CD4-positive, alpha-beta memory T cell (primary cell): ENCODE results near the gene NOD2. TPM values are rescaled to one million over a fixed set of nuclear protein-coding genes. Genes with fewer than 3 reads are reported as not detected.

ENCODE experiments used
- CTCF ChIA-PET: fragments of 350-600 bp; sonication (Branson Sonifier 250); formaldehyde crosslinking; loops from one replicate; lab custom pipeline; 2021; ENCODE audit warnings: inconsistent platforms; ENCODE audit not compliant: partially characterized antibody; lab: Charles Lee
- POLR2A ChIA-PET: fragments of 350-600 bp; sonication (Branson Sonifier 250); formaldehyde crosslinking; loops from one replicate; lab custom pipeline; 2021; ENCODE audit not compliant: partially characterized antibody; lab: Charles Lee
- DNase-seq, 5 donors: peaks; one replicate each; pipeline versions ENCODE4 v3.0.0 to v3.0.0-alpha.2; 2020 to 2022; ENCODE audit warnings: mixed read lengths in 1 of 5
- H3K27ac ChIP-seq: one replicate; pipeline ENCODE4 v1.7.0; 2013; ENCODE audit warnings: low read depth, low read length
- H3K27me3 ChIP-seq: 2 replicates; pipeline ENCODE4 v1.7.0; 2013; ENCODE audit warnings: mild to moderate bottlenecking, low read length, moderate library complexity; ENCODE audit not compliant: insufficient read depth
- H3K36me3 ChIP-seq: 2 replicates; pipeline ENCODE4 v1.7.0; 2013; ENCODE audit warnings: mild to moderate bottlenecking, low read length, moderate library complexity; ENCODE audit not compliant: insufficient read depth
- H3K4me1 ChIP-seq: 2 replicates; pipeline ENCODE4 v1.7.0; 2013; ENCODE audit warnings: mild to moderate bottlenecking, low read length, moderate library complexity; ENCODE audit not compliant: insufficient read depth
- H3K4me3 ChIP-seq, 2 donors: one replicate each; pipeline ENCODE4 v1.7.0; 2013; ENCODE audit warnings: low read length in 2 of 2, mild to moderate bottlenecking in 1 of 2
- H3K9me3 ChIP-seq, 2 donors: one replicate each; pipeline ENCODE4 v1.7.0; 2013; ENCODE audit warnings: low read length in 2 of 2, control low read depth in 1 of 2; ENCODE audit not compliant: control insufficient read depth in 1 of 2
- H3K27ac Mint-ChIP-seq, 7 donors: one replicate each; pipeline ENCODE4 v1.8.0; 2020 to 2021; ENCODE audit warnings: mixed read lengths in 7 of 7, mild to moderate bottlenecking in 6 of 7, inconsistent platforms in 3 of 7, moderate library complexity in 3 of 7
- H3K27me3 Mint-ChIP-seq, 2 donors: one replicate each; pipeline ENCODE4 v1.8.0; 2020 to 2021; ENCODE audit warnings: mixed read lengths in 2 of 2
- H3K36me3 Mint-ChIP-seq, 2 donors: one replicate each; pipeline ENCODE4 v1.8.0; 2020 to 2021; ENCODE audit warnings: mixed read lengths in 2 of 2, inconsistent platforms in 1 of 2, mild to moderate bottlenecking in 1 of 2
- H3K4me1 Mint-ChIP-seq, 4 donors: one replicate each; pipeline ENCODE4 v1.8.0; 2020 to 2021; ENCODE audit warnings: mixed read lengths in 4 of 4, mild to moderate bottlenecking in 1 of 4
- H3K4me3 Mint-ChIP-seq, 8 donors: one replicate each; pipeline ENCODE4 v1.8.0; 2020 to 2021; ENCODE audit warnings: mixed read lengths in 8 of 8, mild to moderate bottlenecking in 7 of 8, moderate library complexity in 6 of 8, inconsistent platforms in 3 of 8
- H3K9me3 Mint-ChIP-seq, 8 donors: one replicate each; pipeline ENCODE4 v1.8.0; 2020 to 2021; ENCODE audit warnings: mixed read lengths in 8 of 8, mild to moderate bottlenecking in 5 of 8, inconsistent platforms in 3 of 8, moderate library complexity in 1 of 8
- intact Hi-C: fragments of 100-400 bp; cut with micrococcal nuclease; formaldehyde crosslinking; loops from one replicate; pipeline ENCODE4 v1.15.1; 2023
- polyA plus RNA-seq, 2 donors: library from polyadenylated mRNA; unstranded; fragments of 300-500 nt; fragmentation: Illumina TruSeq; gene quantifications; one replicate each; pipeline ENCODE4 v1.2.3, GENCODE V29; 2021
- total RNA-seq, 2 experiments: library from RNA; stranded (reverse); gene quantifications; one replicate each; pipeline ENCODE4 v1.2.3, GENCODE V29; 2021

The NOD2 gene
- total and polyA plus RNA-seq, 4 experiments from 2014 or later = 2.2 to 10.9 (median 6.7) TPM

DNA sequence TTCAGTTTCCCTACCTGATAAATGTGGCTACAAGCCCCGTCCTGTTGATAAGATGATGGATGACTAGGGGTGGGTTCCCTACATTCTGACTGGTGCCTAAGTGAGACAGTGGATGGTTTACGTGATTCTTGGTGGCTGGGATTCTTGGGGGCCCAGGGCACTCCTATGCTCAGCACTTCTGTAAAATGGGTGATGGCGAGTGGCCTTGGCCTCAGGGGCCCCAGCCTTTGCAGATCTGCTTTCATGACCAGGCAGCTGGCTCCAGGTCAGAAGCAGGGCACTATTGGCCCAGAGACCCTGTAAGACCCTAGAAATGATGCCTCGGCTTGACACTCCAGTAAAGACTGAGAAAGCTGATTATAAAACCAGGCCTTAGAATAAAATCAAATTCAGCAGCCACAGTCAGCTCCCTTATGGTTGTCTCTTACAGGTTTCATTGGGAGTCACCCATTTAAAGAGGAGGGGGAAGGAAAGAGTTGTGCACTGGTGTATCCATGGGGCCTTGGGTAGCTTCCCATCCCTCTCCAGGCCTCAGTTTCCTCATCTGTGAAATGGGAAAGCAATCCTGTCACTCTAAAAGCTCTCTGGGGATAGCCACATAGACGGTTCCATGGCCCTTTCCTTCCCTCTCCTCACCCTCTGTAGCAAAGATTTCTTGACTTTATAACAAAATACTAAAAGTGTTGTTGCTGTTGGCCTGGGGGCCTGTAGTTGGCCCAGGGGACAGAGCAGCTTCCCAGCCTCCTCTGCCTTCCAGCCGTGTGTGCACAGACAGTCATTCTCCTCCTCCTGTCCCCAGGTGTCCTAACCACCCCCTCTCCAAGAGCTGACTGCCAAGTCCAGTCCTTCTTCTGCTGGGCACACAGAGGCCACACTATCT, 13.5 kb upstream of the NOD2 start:
- Histone ChIP-seq H3K36me3 (peaks cover 38% of the 10 kb centered on the region), H3K4me1 (peaks cover 87% of the 10 kb centered on the region), H3K9me3 (no peaks in the 10 kb centered on the region), H3K27ac (peak overlapping the region; percentile 90), H3K4me3 (peak overlapping the region; percentile 45 to 93), H3K27me3 (no peaks in the 10 kb centered on the region)
- Mint-ChIP-seq H3K36me3 (peaks cover 48 to 58% of the 10 kb centered on the region in 2 donors), H3K27ac (peak overlapping the region; percentile 87 to 99 (median 97)), H3K27me3 (no peaks in the 10 kb centered on the region), H3K4me3 (peak overlapping the region; percentile 83 to 97 (median 94)), H3K4me1 (peaks cover 60 to 87% (median 74%) of the 10 kb centered on the region in 4 donors), H3K9me3 (peaks cover 0 to 2% (median 0%) of the 10 kb centered on the region in 8 donors)
- DNase-seq = no peak
- CTCF ChIA-PET = interaction anchor here (0.9 to 24.1 kb wide), 10 partner anchors 11 to 655 kb away, joined by 3 to 458 read pairs (median 8); partner anchors contain the start of genes CNEP1R1 and CYLD
- POLR2A ChIA-PET = interaction anchor here (0.6 to 19.4 kb wide), 14 partner anchors 10 to 652 kb away, joined by 3 to 478 read pairs (median 4); partner anchors contain the start of genes CYLD and NOD2
- intact Hi-C loops = loop anchor here (2.0 to 5.0 kb wide), 2 partner anchors 13 to 413 kb away; partner anchors contain the start of gene ADCY7

DNA sequence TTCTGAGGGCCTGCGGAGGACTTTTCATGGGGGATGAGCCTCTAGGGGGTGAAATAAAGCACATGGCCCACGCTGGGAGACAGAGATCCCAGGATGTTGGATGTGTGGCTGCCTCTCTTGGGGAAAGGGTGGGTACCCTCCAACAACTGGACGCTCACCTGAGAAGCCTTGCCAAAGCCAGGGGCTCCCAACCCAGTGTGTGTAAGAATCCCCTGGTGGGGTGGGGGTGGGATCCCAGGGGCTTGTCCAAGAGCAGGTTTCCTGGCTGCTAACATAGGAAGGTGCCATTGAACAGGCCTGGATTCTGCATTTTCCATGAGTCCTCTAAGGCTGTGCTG, 12.9 kb upstream of the NOD2 start:
- peaks cover 32% of the 10 kb centered on the region for H3K36me3 ChIP-seq
- DNase-seq = no peak
- Mint-ChIP-seq H3K27me3 (no peaks in the 10 kb centered on the region), H3K9me3 (no peaks in the 10 kb centered on the region), H3K27ac (peak overlapping the region; percentile 87 to 99 (median 97)), H3K36me3 (peaks cover 42 to 53% of the 10 kb centered on the region in 2 donors), H3K4me1 (peaks cover 66 to 93% (median 80%) of the 10 kb centered on the region in 4 donors), H3K4me3 (peak overlapping the region; percentile 83 to 97 (median 94))
- peak overlapping the region; percentile 90 for H3K27ac ChIP-seq
- ChIA-PET POLR2A (interaction anchor here (0.6 to 19.4 kb wide), 28 partner anchors 10 to 652 kb away, joined by 3 to 478 read pairs (median 4); partner anchors contain the start of genes CYLD and NOD2), CTCF (interaction anchor here (0.7 to 24.1 kb wide), 15 partner anchors 12 to 656 kb away, joined by 3 to 458 read pairs (median 4); partner anchors contain the start of genes CNEP1R1 and CYLD)
- intact Hi-C loops = loop anchor here (2.0 to 5.0 kb wide), 2 partner anchors 14 to 413 kb away; partner anchors contain the start of gene ADCY7
- peak overlapping the region; percentile 45 to 93 for H3K4me3 ChIP-seq
- peaks cover 92% of the 10 kb centered on the region for H3K4me1 ChIP-seq
- no peaks in the 10 kb centered on the region for H3K27me3 ChIP-seq
- no peaks in the 10 kb centered on the region for H3K9me3 ChIP-seq

DNA sequence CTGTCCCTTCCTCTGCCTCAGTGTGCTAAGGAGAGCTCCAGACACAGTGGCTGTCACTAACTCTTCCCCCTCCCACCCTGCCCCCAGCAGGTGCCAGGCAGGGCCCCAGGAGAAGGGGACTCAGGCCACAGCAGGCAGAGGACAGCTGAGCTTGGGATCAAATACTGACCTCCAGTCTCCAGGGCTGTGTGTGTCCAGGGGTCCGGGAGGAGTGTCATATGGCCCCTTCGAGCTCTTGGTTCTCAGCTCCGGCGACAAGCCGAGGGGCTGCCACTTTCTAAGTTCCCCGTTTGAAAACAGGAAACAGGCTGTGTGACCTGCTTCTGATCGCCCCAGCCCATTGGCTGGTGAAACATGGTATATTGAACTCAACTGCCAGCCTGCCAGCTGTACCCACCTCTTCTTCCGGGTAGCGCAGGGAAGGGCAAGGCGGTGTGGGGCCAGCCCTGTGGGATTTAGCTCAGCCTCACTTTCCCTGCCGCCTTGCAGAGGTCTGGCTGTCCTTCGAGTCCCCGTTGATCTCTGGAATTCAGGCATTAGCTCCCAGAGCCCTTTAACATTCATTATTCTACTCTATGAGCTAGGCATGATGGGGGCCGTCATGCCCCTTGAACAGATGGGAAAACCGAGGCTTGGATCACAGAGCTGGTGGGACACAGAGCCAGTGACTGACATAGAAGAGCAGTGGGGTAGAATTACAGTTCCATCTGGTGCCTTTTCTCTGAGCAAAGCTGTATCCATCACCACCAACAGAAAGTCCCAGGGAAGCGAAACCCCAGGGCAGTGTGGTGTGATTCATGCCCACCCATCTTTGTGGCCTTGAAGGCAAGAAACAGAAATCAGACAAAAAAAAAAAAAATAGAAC, 12.2 kb upstream of the NOD2 start, which contains the start of gene SNX20:
SNX20 (minus strand) TSS at position 292 of the 865 bp plus-strand sequence. CDS start 3,786 bp downstream, outside the sequence.
- H3K27me3 ChIP-seq = no peaks in the 10 kb centered on the region
- Mint-ChIP-seq H3K4me3 (peak within 1 kb of the TSS; percentile 83 to 97 (median 94)), H3K27me3 (no peaks in the 10 kb centered on the region), H3K4me1 (peaks cover 69 to 95% (median 84%) of the 10 kb centered on the region in 4 donors), H3K9me3 (no peaks in the 10 kb centered on the region), H3K27ac (peak within 1 kb of the TSS; percentile 87 to 99 (median 97)), H3K36me3 (peaks cover 35 to 46% of the 10 kb centered on the region in 2 donors)
- CTCF ChIA-PET = interaction anchor here (0.5 to 24.1 kb wide), 20 partner anchors 13 to 657 kb away, joined by 3 to 458 read pairs (median 4); partner anchors contain the start of genes CNEP1R1 and CYLD
- peak within 1 kb of the TSS; percentile 90 for H3K27ac ChIP-seq
- POLR2A ChIA-PET = interaction anchor here (0.6 to 19.4 kb wide), 27 partner anchors 9 to 653 kb away, joined by 3 to 478 read pairs (median 4); partner anchors contain the start of genes CYLD and NOD2
- peaks cover 93% of the 10 kb centered on the region for H3K4me1 ChIP-seq
- intact Hi-C loops = loop anchor here (1.0 to 5.0 kb wide), 3 partner anchors 14 to 414 kb away; partner anchors contain the start of gene ADCY7
- peak within 1 kb of the TSS; percentile 45 to 93 for H3K4me3 ChIP-seq
- peaks cover 25% of the 10 kb centered on the region for H3K36me3 ChIP-seq
- H3K9me3 ChIP-seq = no peaks in the 10 kb centered on the region
- DNase-seq = peak; percentile 69 to 82 (median 76)

- Histone ChIP-seq H3K27ac (peak overlapping the region; percentile 76), H3K4me1 (peaks cover 82% of the 10 kb centered on the region), H3K36me3 (no peaks in the 10 kb centered on the region), H3K9me3 (no peaks in the 10 kb centered on the region), H3K27me3 (no peaks in the 10 kb centered on the region), H3K4me3 (peak overlapping the region; percentile 4 to 8)
- Mint-ChIP-seq H3K4me3 (peak overlapping the region; percentile 69 to 86 (median 78)), H3K4me1 (peaks cover 56 to 84% (median 71%) of the 10 kb centered on the region in 4 donors), H3K27me3 (no peaks in the 10 kb centered on the region), H3K36me3 (peaks cover 13 to 20% of the 10 kb centered on the region in 2 donors), H3K27ac (peak overlapping the region; percentile 87 to 98 (median 94)), H3K9me3 (no peaks in the 10 kb centered on the region)
- intact Hi-C loops = loop anchor here (1.0 to 5.0 kb wide), 2 partner anchors 63 to 417 kb away; partner anchors contain the start of gene ADCY7
- CTCF ChIA-PET = interaction anchor here (1.8 to 14.4 kb wide), 4 partner anchors 11 to 63 kb away, joined by 5 to 289 read pairs (median 16); partner anchors contain the start of gene CYLD
- POLR2A ChIA-PET = interaction anchor here (0.9 to 13.8 kb wide), 7 partner anchors 13 to 78 kb away, joined by 3 to 238 read pairs (median 7); partner anchors contain the start of genes CYLD and NOD2
- peak; percentile 59 to 83 (median 66) for DNase-seq
These were observed 9.6 kb upstream of the NOD2 start for GRCh38 chr16:50683689-50684374.

- Histone ChIP-seq H3K4me3 (peak overlapping the region in 1 of 2 donors; percentile 11), H3K27ac (peak overlapping the region; percentile 76), H3K4me1 (peaks cover 70% of the 10 kb centered on the region), H3K9me3 (no peaks in the 10 kb centered on the region), H3K36me3 (no peaks in the 10 kb centered on the region), H3K27me3 (no peaks in the 10 kb centered on the region)
- Mint-ChIP-seq H3K27me3 (no peaks in the 10 kb centered on the region), H3K4me3 (peak overlapping the region; percentile 3 to 86 (median 76)), H3K9me3 (no peaks in the 10 kb centered on the region), H3K4me1 (peaks cover 50 to 73% (median 63%) of the 10 kb centered on the region in 4 donors), H3K27ac (peak overlapping the region; percentile 87 to 98 (median 94)), H3K36me3 (peaks cover 5 to 10% of the 10 kb centered on the region in 2 donors)
- peak in 3 of 5 donors; percentile 41 to 84 (median 42) for DNase-seq
- ChIA-PET POLR2A (interaction anchor here (0.5 to 13.8 kb wide), 14 partner anchors 7 to 407 kb away, joined by 3 to 238 read pairs (median 4); partner anchors contain the start of genes CYLD and NOD2), CTCF (interaction anchor here (0.6 to 14.4 kb wide), 10 partner anchors 10 to 420 kb away, joined by 3 to 289 read pairs (median 6); partner anchors contain the start of gene CYLD)
- intact Hi-C loops = loop anchor here (1.0 to 5.0 kb wide), 3 partner anchors 11 to 418 kb away; partner anchors contain the start of gene ADCY7
These were observed 8.5 kb upstream of the NOD2 start for GRCh38 chr16:50684823-50685461.
